ENCODE results near the gene PTGIS.

The PTGIS gene

DNA sequence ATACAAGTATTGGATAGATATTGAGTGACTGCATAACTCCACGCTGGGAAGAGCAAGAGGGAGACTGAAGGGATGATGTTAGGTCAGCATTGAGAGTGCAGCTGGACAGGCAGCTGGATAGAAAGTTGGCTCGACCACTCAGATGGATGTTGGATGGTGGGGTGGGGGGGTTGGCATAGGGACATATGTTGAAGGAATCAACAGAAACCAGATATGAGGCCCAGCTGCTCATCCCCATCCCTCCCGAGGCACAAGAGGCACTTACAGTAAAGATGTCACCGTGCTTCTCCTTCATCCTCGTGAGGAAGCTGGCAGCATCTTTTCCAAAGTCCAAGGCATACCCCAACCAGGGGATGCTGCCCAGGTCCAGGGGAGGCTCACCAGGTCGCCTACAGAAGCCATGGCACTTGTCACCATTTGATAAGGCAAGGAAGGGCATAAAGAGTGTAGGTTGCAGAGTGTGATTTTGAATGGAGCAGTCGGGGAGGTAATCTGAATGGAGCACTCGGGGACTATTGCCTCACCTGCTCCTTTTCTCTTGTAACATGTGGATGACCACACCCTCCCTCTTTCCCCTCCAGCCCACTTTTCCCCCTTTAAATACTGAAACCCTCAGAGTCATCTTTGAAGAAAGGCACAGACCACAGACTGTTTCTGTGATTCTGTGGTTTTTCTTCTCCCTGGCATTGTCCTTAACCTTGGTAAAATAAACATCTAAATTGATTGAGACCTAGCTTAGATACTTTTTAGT lies 18.0 kb downstream of the PTGIS start:
- no peak for DNase-seq (ENCODE audit: low spot score in 2 of 2)
- no peaks in the 10 kb centered on the region for H3K36me3 ChIP-seq (replicated peaks)
- in situ Hi-C loops (cut with MboI; ENCODE audit: low sequenced_read_pairs): loop anchor here (10.0 kb wide), 1 partner anchor 335 kb away; no protein-coding TSS in a partner anchor

DNA sequence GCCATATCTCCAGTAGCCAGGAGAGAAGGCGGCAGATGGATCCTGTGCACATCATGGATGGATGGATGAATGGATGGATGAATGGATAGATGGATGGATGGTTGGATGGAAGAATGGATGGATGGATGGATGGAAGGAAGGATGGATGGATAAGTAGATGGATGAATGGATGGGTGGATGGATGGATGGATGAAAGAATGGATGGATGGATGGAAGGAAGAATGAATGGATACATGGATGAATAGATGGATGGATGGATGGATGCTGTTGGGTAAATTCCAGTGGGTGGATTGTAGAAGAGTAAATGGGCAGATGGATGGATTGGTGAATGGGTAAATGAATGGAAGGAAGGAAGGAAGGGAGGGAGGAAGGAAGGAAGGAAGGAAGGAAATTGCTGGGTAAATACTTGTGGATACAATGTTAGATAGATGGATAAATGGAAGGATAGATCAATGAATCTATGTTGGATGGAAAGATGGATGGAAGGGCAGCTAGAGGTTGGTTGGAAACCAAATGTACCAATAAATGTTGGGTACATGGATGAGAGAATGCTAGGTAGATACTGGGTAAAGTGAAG lies 19.5 kb downstream of the PTGIS start:
- in situ Hi-C loops (cut with MboI; ENCODE audit: low sequenced_read_pairs): loop anchor here (10.0 kb wide), 1 partner anchor 336 kb away; no protein-coding TSS in a partner anchor
- Histone ChIP-seq H3K27me3 (ENCODE audit: low read depth) (peaks cover 3% of the 10 kb centered on the region; the same call in 1 of the 2 replicates), H3K36me3 (replicated peaks) (no peaks in the 10 kb centered on the region), H3K4me3 (no peak overlapping the region), H3K9me3 (no peaks in the 10 kb centered on the region), H3K4me1 (no peaks in the 10 kb centered on the region)
- no peak for DNase-seq (ENCODE audit: low spot score in 2 of 2)

More for the DNA sequence above, 18.0 kb downstream of the PTGIS start:
- H3K4me3 ChIP-seq: no peak overlapping the region
- no peaks in the 10 kb centered on the region for H3K4me1 ChIP-seq
- H3K9me3 ChIP-seq: no peaks in the 10 kb centered on the region
- peaks cover 7% of the 10 kb centered on the region for H3K27me3 ChIP-seq (ENCODE audit: low read depth)

DNA sequence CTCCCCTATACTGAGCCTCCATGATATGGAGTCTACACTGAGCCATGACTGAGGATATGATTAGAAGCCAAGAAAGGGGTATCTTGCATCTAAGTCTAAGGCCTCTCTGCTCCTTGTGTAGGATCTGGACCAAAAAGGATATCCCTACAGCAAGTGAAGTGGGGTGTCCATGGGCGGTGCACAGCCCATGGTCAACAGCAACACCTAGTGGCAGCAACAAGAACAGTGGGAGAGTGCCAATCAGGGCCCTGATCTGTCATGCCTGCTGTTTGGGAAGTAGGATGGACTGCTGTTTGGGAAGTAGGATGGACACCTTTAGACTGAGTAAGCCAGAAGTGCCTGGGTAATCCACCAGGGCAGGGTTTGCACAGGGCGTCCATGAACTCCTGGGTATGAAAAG lies 22.4 kb downstream of the PTGIS start:
- no peaks in the 10 kb centered on the region for H3K27me3 ChIP-seq (ENCODE audit: low read depth)
- H3K4me1 ChIP-seq: no peaks in the 10 kb centered on the region
- DNase-seq (ENCODE audit: low spot score in 2 of 2): no peak
- no peak overlapping the region for H3K4me3 ChIP-seq
- H3K9me3 ChIP-seq: no peaks in the 10 kb centered on the region
- in situ Hi-C loops (cut with MboI; ENCODE audit: low sequenced_read_pairs): loop anchor here (10.0 kb wide), 1 partner anchor 339 kb away; no protein-coding TSS in a partner anchor
- H3K36me3 ChIP-seq (replicated peaks): no peaks in the 10 kb centered on the region

DNA sequence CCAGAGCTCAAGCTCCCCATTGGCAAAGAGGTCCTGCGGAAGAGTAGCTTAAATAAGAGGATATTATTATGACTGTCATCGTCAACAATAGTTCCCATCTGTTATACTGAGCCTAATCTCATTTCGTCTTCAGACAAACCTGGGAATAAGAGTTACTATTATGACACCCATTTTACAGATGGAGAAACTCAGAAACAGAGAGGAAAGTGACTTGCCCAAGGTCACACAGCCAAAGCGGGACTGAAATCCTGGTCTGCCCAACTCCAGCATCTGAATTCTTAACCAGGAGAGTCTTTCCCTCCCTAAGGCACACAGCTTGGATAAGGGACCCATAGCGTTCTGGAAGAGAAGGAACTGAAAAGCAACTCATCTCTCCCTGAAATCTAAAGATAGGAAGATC lies 23.4 kb downstream of the PTGIS start:
- H3K4me1 ChIP-seq: no peaks in the 10 kb centered on the region
- no peaks in the 10 kb centered on the region for H3K36me3 ChIP-seq (replicated peaks)
- in situ Hi-C loops (cut with MboI; ENCODE audit: low sequenced_read_pairs): loop anchor here (10.0 kb wide), 1 partner anchor 340 kb away; no protein-coding TSS in a partner anchor
- H3K27me3 ChIP-seq (ENCODE audit: low read depth): no peaks in the 10 kb centered on the region
- no peak for DNase-seq (ENCODE audit: low spot score in 2 of 2)
- H3K9me3 ChIP-seq: no peaks in the 10 kb centered on the region
- H3K4me3 ChIP-seq: no peak overlapping the region

DNA sequence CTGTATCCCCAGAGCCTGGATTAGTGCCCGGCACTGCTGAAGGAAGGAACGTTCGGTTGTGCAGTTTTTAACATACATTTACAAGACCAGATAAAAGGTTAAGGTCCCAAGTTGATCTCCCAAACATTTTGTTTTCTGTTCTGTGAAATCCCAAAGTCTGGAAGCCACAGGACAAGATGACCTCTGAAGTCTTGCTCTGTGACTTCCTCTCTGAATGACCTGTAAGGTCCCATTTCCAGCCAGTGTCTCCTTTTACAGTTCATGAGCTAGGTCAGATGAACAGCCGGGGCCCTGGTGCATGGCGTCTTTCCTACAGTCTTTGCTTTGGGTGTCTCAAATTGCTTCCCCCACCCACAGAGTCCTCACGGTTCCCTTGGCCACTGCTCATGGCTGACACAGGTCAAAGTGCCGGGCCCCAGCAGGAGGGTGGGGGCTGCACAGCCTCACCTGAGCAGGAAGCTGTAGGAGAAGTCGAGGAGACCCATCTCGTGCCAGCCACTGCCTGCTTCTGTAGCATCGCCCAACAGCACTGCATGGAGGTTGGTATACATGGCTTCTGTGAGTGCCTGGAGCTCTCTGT lies 24.0 kb downstream of the PTGIS start:
- Histone ChIP-seq H3K4me3 (no peak overlapping the region), H3K27me3 (ENCODE audit: low read depth) (no peaks in the 10 kb centered on the region), H3K9me3 (no peaks in the 10 kb centered on the region), H3K4me1 (no peaks in the 10 kb centered on the region), H3K36me3 (replicated peaks) (no peaks in the 10 kb centered on the region)
- in situ Hi-C loops (cut with MboI; ENCODE audit: low sequenced_read_pairs): loop anchor here (10.0 kb wide), 1 partner anchor 341 kb away; no protein-coding TSS in a partner anchor
- DNase-seq (ENCODE audit: low spot score in 2 of 2): no peak

DNA sequence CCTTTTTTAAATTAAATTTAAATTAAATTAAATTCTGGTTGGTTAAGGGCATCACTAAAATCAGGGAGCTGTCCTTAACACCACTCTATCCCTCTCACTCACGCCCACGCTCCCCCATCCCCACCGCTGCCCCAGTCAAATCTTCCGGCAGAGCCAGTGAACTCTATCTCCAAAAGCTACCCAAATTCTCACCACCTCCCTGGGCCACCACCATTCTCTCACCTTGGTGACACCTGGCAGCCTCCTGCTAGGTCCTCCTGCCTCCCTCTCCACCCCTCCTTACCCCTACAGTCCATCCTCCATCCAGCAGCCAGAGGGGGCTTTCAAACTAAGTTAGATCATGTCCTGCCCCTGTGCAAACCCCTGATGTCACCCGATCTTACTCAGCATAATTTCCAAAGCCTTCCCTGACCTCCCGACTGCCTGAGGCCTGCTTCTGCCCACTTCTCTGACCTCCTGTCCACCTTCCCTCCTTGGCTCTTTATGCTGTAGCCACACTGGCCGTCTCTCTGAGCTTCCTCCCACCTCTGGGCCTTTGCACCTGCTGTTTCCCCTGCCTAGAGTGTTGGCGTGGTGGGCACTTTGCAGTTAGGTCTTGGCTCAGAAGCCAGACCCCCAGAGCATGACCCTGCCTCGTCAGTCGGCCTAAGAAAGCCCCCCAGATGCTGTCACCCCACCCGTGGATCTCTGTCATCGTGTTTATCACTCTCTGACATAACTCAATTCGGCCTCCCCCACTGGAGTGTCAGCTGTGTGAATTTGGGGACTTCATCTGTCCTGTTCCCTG lies 24.7 kb downstream of the PTGIS start:
- H3K27me3 ChIP-seq (ENCODE audit: low read depth): no peaks in the 10 kb centered on the region
- H3K9me3 ChIP-seq: no peaks in the 10 kb centered on the region
- DNase-seq (ENCODE audit: low spot score in 2 of 2): no peak
- H3K4me3 ChIP-seq: no peak overlapping the region
- in situ Hi-C loops (cut with MboI; ENCODE audit: low sequenced_read_pairs): loop anchor here (10.0 kb wide), 1 partner anchor 342 kb away; no protein-coding TSS in a partner anchor
- H3K36me3 ChIP-seq (replicated peaks): no peaks in the 10 kb centered on the region
- H3K4me1 ChIP-seq: no peaks in the 10 kb centered on the region

DNA sequence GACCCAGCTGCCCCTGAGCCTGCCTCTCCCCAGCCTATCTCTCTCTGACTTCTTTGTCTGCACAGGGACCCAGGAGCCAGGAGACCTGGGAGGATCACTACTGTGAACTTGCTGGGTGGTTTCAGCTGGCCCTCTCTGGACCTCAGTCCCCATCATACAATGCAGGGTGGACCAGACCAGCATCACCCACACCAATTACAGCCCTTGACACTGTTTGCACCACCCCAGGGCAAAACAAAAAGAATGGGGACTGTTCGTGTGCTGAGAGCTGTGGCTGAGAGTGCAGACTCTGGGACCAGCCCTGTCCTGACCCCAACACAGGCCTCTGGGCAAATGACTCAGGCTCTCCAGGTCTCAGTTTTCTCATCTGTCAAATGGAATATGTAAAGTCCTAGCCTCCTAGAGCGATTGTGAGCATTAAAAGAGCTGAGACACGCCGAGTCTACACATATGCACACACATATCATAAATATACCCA lies 25.4 kb downstream of the PTGIS start:
- H3K4me3 ChIP-seq: no peak overlapping the region
- no peaks in the 10 kb centered on the region for H3K4me1 ChIP-seq
- DNase-seq (ENCODE audit: low spot score in 2 of 2): no peak
- no peaks in the 10 kb centered on the region for H3K36me3 ChIP-seq (replicated peaks)
- H3K9me3 ChIP-seq: no peaks in the 10 kb centered on the region
- H3K27me3 ChIP-seq (ENCODE audit: low read depth): no peaks in the 10 kb centered on the region
- in situ Hi-C loops (cut with MboI; ENCODE audit: low sequenced_read_pairs): loop anchor here (10.0 kb wide), 1 partner anchor 342 kb away; no protein-coding TSS in a partner anchor

DNA sequence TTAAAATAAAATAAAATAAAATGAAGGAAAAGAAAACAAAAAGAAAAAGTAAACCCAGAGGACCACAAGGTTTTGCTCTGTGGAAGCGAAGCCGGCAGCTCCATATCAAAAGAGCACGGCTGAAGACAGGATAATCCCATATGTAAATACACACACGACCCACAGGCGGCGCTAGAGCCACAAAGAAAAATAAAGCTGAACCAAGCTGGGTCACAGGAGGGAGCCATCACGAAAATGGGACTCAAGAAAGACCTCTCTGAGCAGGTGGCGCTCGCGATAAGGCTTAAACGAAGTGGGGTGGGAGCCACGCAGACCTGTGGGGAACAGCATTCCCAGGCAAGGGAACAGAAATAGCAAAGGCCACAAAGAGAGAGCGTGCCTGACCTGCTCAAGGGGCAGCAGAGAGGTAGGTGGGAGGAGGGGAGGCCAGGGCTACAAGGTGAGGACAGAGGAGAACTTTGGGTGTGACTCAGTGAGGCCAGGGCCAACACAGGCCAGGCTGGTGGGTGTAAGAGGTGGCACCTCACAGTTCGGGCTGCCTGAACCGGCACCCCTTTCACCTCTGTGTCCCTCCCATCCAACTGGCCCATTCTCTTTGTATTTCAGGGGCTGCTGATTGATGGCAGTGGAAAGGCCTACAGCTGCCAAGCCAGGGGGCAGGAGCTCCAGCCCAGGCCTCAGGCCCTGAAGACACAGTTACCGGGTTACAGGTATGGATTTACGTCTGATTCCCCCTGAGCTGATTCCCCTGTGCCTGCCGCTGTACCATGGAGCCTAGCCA lies 26.0 kb downstream of the PTGIS start:
- Histone ChIP-seq H3K36me3 (replicated peaks) (no peaks in the 10 kb centered on the region), H3K4me1 (no peaks in the 10 kb centered on the region), H3K27me3 (ENCODE audit: low read depth) (no peaks in the 10 kb centered on the region), H3K4me3 (no peak overlapping the region), H3K9me3 (no peaks in the 10 kb centered on the region)
- in situ Hi-C loops (cut with MboI; ENCODE audit: low sequenced_read_pairs): loop anchor here (10.0 kb wide), 1 partner anchor 343 kb away; no protein-coding TSS in a partner anchor
- peak; percentile 58 to 77 for DNase-seq (ENCODE audit: low spot score in 2 of 2)

DNA sequence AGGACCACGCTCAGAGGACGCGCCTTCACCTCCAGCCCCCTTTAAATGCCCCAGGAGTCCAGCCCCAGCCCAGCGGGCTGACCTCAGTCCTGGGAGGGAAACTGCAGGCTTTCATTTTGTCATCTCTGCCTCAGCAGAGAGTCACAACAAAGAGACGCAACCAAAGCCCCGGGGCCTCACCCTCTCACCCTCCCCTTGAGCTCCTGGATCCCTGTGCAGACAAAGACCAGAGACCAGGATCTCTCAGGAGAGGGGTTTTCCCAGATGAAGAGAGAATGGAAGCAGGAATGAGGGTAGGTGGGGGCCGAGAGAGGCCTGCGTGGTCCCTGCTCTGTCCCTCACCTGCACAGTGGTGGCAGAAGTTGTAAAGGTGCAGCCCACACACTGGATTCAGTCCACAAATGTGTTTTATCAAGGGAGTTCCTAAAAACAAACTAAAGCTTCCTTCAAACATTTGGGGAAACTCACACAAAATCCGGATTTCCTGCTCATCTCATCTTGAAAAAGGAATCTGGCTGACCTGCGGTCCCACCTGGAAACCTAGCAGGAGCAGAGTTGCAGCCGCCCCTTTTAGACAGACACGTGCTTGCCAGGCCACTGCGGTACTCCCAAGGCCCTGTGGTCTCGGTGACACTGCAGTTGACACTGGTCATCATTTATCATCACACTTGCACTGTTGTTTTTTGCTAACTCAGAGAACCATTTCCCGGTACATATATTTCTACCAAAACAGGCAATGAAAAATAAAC lies 27.1 kb downstream of the PTGIS start:
- no peak for DNase-seq (ENCODE audit: low spot score in 2 of 2)
- Histone ChIP-seq H3K9me3 (no peaks in the 10 kb centered on the region), H3K36me3 (replicated peaks) (no peaks in the 10 kb centered on the region), H3K4me3 (no peak overlapping the region), H3K27me3 (ENCODE audit: low read depth) (no peaks in the 10 kb centered on the region), H3K4me1 (no peaks in the 10 kb centered on the region)
- in situ Hi-C loops (cut with MboI; ENCODE audit: low sequenced_read_pairs): loop anchor here (10.0 kb wide), 1 partner anchor 344 kb away; no protein-coding TSS in a partner anchor

DNA sequence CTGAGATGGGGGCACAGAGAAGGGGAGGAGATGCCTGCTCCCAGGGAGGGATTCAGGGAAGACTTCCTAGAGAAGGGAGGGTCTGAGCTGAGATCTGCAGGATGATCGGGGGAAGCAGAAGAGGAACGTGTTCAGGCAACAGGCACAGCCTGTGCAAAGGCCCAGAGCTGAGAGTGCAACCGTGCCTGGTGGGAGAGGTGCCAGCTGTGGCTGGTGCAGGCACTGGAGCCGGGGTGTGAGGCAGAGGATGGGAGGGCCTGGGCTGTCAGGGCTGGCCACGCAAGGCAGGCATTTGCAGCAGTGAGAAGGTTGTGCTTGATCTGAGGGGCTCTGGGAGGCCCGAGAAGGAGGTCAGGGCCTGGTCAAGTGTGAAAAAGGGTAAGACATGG lies 27.7 kb downstream of the PTGIS start:
- DNase-seq (ENCODE audit: low spot score in 2 of 2): no peak
- Histone ChIP-seq H3K4me3 (no peak overlapping the region), H3K27me3 (ENCODE audit: low read depth) (peaks cover 5% of the 10 kb centered on the region; the same call in 1 of the 2 replicates), H3K4me1 (no peaks in the 10 kb centered on the region), H3K9me3 (no peaks in the 10 kb centered on the region), H3K36me3 (replicated peaks) (no peaks in the 10 kb centered on the region)
- in situ Hi-C loops (cut with MboI; ENCODE audit: low sequenced_read_pairs): loop anchor here (10.0 kb wide), 1 partner anchor 345 kb away; no protein-coding TSS in a partner anchor

DNA sequence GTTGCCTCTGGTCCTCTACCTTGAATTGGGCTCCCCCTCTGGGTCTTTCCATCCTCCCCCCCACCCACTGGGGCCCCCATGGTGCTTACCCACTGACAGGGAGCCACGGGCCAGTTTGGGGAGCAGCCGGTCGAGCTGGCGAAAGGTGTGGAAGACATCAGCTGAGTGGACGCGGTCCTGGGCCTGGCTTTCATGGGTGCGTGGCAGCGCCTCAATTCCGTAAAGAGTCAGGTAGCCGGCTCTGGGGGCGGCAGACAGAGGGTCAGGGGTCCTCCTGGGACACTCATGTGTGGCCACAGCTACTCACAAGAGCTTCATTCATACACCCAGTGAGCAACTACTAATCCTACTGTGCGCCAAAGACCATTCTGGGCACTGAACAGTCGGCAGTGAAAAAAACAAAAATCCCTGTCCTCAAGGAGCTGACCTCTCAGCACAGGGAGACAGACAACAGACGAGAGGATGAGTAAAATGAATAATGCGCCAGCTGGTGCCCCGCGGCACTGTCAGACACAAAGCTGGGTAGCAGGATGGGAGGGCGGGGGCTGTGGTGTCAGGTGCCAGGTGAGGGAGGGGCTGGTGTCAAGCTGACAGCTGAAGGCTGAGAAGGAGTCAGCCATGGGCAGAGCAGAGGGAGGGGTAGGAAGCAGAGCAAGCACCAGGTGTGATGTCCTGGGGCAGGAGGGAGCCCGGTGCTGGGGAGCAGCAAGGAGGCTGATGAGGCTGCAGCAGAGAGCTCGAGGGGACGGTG lies 28.3 kb downstream of the PTGIS start:
- Histone ChIP-seq H3K9me3 (no peaks in the 10 kb centered on the region), H3K27me3 (ENCODE audit: low read depth) (peaks cover 8% of the 10 kb centered on the region; the same call in 1 of the 2 replicates), H3K4me1 (no peaks in the 10 kb centered on the region), H3K36me3 (replicated peaks) (no peaks in the 10 kb centered on the region), H3K4me3 (no peak overlapping the region)
- no peak for DNase-seq (ENCODE audit: low spot score in 2 of 2)
- in situ Hi-C loops (cut with MboI; ENCODE audit: low sequenced_read_pairs): loop anchor here (10.0 kb wide), 1 partner anchor 345 kb away; no protein-coding TSS in a partner anchor

Measured in HAP-1 (cell line).